CD4-positive, alpha-beta T cell treated with Interleukin-15 for 1 hour (primary cell): ENCODE data around the gene SESN1.
"Not testable (repeated sequence)": the region's sequence is repeated elsewhere in the genome, so short reads cannot be mapped to it uniquely, and the experiment has no call there.

ENCODE experiments used
- DNase-seq: peaks from one replicate; pipeline ENCODE4 v3.0.0-alpha.2; 2020

Gene SESN1

DNA sequence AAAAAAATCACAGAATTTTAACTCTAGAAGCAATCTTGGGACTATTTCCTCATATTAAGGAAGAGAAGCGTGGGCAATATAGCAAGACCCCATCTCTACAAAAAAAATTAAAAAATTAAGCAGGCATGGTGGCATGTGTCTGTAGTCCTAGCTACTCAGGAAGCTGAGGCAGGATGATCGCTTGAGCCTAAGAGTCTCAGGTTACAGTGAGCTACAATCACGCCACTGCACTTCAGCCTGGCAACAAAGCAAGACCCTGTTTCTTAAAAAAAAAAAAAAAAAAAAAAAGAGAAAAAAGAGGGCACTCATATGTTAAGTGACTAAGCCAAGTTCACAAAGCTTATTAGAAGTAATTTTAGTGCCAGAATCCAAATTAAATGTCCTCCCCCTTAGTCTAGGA lies 100.8 kb downstream of the SESN1 start:
- no peak for DNase-seq

DNA sequence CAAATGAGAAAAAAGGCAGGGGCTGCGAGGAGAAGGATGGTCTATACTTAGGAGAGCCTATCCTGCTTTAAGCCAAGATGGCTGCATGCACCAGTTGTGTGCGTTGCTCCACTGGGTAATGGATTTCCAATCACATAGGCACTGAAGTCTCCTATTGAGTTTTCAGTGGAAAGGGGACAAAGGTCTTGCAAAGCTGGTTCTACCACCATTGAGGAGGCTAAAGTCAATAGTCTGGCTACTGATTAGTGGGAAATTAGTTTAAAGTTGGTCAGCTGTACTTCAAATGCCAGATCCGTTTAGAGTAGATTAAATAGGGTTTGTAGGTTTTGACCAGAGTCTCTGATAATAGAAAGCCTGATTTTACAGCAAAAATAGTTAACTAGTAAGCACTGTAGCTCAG lies 104.9 kb downstream of the SESN1 start:
- DNase-seq, result no peak

DNA sequence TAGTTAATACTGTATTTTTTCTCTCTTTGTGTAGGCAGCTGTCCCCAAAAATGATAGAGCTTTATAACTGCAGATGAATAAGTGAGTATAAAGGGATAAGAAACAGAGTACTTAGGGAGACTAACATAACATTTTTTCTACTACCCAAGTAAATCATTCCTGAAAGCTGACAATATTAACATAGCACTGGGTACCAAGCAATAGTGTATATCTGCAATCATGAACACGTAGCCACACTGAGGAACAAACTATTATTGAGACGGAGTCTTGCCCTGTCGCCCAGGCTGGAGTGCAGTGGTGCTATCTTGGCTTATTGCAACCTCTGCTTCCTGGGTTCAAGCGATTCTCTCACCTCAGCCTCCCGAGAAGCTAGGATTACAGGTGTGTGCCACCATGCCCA lies 105.9 kb downstream of the SESN1 start:
- no peak for DNase-seq

DNA sequence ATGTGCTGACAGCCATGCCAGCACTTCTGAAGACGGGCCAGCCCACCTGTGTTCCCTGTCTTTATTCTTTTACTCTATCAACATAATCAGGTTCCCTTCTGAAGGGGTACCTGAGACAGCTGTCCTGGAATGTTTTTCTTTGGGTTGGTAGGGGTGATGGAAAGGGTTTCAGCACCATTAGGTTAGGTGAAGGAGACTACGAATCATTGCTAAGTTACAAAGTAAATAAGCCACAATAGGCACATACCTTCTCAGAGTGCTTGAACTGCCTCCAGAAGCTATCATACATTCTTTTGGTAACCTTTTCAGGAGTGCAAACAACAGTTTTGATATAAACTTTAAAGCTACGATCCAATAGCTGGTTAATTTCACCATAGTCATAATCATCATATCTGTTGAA lies 106.3 kb downstream of the SESN1 start:
- no peak for DNase-seq

DNA sequence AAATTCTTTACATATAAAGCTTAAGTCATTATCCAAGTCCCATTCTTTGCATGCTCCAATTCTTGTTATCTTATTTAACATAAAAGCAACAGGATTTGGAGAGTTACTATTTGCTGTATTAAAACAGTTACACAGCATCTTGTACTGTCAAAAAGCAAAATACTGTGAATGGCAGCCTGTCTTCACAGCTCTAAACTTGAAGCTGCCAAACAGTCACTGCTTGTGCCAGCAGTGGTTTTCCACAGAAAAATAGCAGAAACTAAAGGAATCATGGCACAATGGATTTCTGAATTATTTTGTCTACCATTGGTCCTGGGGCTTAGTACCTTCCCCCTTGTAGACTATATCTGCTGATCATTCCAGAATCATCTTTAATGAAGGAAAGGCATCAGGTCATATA lies 107.5 kb downstream of the SESN1 start:
- DNase-seq, result no peak

DNA sequence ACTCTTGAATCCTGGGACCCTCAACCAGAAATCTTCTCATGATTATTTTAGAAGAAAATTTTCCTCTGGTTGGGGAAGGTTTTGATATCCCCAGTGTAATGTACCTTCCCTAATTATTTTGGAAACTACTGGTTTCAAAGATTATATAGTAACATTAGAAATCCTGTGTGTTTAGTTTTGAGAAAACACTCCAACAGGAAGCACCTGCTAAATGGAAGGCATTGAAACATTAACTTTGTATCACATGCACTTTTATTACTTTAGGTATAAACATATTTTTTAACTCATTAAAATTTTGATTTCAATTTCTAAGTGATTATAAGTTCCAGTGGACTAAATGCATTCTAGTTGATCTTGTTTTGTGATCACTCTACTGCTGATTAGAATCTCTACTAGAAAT lies 109.3 kb downstream of the SESN1 start:
- DNase-seq, result no peak

DNA sequence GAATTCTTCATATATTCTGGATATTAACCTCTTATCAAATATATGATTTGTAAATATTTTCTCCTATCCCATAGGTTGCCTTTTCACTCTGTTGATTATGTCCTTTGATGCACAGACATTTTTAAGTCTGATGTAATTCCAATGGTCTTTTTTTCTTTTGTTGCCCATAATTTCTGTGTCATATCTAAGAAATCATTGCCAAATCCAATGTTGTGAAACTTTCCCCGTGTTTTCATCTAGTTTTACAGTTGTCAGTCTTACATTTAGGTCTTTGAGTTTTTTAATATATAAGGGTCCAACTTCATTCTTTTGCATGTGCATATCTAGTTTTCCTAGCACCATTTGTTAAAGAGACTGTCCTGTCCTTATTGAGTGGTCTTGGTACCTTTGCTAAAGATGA lies 111.5 kb downstream of the SESN1 start:
- DNase-seq, result no peak

DNA sequence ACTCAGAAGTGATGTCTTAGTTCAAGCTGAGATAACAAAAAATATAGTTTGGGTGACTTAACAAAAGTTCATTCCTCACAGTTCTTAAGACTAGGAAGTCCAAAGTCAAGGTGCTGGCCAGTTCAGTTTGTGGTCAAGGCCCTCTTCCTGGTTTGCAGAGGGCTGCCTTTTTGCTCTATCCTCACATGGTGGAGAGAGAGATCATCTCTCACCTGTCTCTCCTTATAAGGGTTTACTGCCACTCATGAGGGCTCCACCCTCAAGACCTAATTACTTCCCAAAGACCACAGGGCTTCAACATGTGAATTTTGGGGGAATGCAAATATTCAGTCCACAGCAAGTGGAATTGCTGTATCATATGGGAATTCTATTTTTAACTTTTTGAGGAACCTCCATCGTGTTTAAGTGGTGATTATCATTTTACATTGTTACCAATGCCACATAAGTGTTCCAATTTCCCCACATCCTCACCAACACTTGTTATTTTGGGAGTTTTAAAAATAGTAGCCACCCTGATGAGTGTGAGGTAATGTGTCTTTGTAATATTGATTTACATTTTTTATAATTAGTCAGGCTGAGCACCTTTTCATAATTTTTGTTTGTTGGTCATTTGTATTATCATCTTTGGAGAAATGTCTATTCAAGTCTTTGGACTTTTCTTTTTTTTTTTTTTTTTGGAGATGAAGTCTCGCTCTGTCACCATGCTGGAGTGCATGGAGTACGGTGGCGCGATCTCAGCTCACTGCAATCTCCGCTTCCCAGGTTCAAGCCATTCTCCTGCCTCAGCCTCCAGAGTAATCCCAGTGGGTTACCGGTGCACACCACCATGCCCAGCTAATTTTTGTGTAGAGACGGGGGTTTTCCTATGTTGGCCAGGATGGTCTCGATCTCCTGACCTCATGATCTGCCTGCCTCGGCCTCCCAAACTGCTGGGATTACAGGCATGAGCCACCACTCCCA lies 112.2 kb downstream of the SESN1 start:
- no peak for DNase-seq

DNA sequence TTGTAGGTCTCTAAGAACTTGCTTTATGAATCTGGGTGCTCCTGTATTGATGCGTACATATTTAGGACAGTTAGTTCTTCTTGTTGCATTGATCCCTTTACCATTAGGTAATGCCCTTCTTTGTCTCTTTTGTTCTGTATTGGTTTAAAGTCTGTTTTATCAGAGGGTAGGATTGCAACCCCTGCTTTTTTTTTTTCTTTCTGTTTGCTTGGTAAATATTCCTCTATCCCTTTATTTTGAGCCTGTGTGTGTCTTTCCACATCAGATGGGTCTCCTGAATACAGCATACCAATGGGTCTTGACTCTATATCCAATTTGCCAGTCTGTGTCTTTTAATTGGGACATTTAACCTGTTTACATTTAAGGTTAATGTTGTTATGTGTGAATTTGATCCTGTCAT lies 116.0 kb downstream of the SESN1 start:
- DNase-seq, result not testable (repeated sequence)

DNA sequence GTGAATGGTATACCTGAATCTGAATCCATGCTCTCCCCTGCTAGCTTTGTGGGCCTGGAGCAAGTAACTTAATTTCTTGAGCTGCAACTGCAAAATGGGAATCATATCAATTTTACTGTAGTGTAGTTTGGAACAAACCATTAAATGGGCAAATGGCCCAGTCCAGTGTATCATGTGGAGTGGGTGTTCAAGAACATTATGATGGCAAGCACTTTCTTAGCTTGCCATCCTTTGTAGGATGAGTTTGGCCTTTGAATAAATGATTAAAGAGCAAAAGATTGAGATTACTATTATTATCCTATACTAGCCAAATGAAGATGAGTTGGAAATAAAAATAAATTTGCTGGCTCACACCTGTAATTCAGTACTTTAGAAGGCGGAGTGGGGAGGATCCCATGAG lies 120.4 kb downstream of the SESN1 start:
- no peak for DNase-seq

DNA sequence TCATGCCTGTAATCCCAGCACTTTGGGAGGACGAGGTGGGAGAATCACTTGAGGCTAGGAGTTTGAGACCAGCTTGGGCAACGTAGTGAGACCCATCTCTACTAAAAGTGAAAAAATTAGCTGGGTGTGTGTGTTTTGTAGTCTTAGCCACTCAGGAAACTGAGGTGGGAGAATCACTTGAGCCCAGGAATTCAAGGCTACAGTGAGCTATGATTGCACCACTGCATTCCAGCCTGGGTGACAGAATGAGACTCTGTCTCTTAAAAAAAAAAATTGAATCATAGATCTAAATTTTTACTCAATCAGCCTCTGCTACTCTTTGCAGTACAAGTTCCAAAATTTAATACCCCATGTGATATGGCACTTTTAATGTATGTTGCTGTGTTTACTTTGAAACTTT lies 124.9 kb downstream of the SESN1 start:
- DNase-seq, result no peak

DNA sequence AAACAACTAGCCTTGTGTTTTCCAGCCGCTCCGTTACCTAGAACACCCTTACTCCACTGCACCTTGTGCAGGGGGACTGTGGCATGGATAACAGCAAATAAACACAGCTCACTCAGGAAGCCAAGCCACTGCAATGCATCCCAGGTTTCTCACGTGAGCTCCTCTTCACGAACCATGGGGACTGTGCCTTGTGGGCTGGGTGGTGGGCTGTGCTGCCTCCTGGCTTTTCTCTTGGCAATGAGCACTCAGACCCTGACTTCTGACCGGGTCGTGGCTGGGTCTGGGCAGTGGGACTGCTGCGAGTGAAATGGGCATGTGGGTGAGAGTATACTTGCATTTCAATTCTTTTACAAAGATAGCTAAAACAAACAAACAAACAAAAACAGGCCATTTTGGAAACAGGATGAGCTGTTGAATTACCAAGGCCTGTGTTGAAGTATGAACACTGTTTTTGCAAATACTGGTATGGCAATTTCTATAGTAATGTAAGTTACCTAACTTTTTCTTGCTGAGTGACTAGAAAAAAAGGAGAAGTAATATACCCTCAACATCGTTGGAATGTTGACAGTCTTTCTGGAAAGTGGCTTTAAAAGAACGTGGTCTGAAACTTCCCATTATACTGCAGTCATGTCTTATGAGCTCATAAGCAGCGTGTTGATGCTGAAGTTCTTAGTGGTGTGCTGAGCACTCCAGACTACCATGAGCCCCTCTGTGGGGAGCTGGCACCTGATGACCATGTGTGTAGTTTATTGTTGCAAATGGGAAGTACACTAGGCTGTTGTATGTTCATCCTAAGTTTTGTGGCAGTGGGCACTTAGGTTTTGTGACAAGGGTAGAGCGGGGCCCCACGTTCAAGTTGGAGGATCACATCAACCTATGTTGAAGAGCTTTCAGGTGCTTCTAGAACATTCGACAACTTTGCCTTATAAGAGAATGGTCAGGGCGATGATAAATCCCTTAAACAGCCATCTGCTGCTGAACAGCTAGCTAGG lies 126.0 kb downstream of the SESN1 start:
- DNase-seq, result no peak

DNA sequence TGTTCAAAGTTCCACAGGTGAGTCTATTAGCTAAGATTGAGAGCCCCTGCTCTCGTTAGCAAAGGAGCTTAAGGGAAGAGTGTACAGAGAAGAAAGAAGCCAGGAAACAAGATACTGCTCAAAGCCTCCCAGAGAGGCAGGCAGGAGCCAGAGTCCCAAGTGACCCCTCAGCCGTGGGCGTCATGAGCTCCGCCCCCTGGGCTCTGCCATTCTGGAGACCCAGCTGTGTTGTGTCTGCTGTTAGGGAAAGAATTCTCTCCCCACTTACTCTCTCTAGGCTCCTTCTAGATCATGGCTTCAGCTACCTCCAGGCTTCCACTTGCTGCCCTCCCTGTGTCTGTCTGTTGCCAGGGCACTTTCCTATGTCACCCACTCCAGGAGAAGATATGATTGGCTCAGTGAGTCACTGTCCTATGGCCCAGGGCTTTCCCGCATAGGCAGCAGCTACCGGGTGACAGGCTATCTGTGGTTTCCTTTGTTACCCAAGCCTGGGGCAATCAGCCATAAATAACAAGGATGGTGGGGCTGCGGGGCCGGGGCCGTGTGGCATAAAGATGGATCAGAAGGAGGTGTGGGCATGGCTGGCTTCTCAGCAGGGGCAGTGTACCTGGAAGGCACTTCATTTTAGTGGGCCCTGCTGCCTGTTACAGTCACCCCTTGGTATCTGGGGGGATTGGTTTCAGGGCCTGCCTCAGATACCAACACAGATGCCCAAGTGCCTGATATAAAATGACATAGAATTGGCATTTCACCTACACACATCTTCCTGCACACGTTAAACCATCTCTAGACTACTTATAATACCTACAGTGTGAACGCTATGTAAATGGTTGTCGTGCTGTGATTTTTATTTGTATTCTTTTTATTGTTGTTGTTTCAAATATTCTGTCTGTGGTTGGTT lies 127.5 kb downstream of the SESN1 start:
- peak; percentile 77 for DNase-seq

DNA sequence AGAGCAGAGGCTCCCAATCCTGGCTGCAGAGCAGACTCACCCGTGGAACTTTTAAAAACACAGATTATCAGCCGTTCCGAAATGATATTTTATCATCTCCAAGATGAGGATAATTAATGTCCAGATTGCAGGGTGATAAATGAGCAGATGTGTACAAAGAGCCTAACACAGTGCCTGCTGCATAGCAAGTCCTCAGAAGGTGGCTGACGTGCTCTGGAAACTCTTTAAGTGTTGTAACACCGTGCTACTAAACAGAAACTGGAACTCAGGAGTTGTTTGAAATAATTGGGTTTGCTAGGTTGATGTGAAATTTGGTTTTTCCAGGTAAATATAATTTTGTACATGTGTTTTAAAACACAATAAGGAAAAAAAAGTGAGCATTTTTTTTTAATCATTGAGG lies 128.4 kb downstream of the SESN1 start:
- no peak for DNase-seq

DNA sequence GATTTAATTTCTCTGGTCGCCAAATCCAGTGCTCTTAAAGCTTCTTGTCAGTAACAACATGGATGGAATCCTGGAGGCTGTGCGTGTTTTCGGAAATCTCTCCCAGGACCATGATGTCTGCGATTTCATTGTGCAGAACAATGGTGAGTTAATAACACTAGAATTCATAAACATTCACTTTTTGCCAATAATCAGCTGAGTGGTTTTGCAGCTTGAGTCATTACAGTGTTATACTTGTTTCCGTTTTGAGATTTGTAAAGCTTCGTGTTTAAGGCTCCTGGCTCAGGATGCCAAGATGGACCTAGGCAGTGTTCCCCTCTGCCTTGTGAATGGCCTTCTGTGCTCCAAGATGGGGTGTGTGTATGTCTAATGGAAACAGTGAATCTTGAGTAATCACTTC lies 132.7 kb downstream of the SESN1 start:
- no peak for DNase-seq

DNA sequence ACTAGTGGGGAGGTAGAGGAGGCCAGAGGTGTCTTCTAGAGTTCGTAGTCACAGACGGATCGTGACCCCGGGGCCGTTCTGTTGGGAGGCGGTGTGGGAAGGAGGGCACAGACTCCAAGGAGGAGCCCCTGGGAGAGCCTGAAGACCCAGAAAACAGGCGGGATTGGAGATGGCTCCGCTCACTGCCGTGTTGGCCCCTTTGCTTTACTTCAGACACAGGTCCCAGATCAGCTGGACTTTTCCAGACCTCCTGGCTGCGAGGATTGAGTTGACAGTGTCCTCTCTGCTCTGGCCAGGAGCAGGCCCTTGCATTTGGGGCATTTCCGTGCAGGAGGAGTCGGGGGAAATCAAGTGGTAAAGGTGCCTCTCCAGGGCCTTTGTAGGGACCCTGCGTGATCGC lies 133.6 kb downstream of the SESN1 start:
- no peak for DNase-seq

DNA sequence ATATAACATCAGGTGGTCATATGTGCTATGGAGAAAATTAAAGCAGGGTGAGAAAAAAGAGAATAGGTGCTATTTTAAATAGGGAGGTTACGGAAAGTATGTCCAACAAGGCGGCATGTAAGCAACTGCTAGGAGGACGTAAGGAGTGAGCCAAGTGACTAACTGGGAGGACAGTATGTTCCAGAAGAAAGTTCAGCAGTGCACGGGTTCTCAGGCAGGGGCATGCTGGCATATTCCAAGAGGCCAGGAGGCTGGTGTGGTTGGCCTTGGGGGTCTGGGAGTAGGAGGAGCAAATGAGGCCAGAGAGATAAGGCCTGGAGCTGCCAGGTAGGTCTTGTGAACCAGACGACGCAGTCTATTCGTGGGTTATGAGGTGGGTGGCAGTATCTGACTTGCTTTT lies 134.0 kb downstream of the SESN1 start:
- DNase-seq, result no peak

DNA sequence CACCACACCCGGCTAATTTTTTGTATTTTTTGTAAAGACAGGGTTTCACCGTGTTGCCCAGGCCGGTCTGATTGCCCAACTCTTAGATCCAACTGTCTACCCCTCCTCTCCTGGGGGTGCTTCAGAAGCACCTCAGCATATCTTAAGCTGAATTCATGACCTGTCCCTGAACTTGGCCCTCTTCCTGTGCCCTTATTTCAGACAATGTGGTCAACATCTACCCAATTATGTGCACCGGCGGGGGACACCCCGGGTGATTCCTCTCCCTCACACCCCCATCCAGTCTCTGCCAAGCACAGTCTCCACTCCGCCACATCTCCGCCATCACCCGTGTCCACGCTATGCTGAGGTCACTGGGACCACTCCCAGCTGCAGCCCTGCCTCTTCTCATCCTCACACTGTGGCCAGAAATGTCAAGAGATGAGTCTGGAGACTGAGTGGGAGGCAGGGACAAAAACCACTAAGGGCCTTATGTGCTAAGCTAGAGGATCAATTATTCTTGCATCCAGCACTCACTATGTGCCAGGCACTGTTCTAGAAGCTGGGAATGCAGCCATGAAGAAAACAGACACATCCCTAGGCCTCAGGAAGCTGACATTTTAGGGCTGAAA lies 134.6 kb downstream of the SESN1 start:
- no peak for DNase-seq

DNA sequence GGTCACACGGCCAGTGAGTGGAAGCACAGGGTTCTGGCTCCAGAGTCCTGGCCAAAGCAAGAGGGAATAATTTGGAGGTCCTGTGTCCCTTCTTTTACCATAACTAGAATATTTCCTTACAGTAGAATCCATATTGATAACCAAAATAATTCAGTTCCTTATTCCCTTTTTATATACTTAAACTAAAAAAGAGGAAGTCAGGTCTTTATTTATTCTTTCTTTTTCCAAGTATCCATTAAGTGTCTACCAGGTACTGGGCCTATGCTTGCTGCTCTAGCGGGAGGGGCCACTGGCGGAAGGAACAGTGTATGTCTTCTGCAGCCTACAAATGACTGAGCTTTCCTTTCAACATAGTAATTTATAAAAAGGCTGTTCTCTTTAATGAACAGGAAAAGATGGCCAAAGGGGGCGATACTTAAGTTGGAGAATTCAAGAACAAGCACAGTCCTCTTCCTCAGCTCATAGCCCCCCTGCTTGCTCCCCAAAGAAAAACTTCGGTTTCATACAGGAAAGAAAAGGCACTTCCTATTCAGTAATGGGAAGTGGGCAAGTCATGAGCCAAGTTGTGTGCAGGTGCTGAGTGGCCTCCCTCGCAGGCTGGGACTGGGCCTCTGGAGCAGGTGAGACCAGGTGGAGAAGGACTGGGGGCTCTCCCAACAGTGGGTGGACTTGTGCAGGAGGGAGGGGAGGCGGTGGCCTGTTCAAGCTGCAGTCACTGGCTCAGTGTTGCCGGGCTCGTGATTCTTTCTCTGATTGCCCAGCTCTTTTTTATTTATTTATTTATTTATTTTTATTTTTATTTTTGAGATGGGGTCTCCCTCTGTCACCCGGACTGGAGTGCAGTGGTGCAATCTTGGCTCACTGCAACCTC lies 135.5 kb downstream of the SESN1 start:
- DNase-seq, result no peak

DNA sequence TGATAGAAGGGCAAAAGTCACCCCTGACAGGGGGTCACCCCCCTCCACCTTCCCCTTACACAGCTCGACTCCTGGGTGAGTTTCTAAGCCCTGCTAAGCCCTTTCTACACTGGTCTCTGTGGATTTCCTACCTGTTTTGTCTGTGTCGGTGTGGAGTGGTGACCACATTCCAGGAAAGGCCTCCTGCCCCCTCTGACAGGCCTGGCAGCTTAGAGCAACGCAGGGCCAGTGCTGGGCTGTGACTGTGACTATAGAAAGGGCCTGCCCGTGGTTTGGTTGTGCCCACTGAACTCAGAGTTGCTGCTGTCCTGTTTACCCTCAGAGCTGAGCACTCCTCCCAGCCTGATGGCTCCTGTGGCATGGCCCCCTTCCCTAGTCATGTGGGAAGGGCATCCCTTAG lies 137.4 kb downstream of the SESN1 start:
- DNase-seq, result no peak

DNA sequence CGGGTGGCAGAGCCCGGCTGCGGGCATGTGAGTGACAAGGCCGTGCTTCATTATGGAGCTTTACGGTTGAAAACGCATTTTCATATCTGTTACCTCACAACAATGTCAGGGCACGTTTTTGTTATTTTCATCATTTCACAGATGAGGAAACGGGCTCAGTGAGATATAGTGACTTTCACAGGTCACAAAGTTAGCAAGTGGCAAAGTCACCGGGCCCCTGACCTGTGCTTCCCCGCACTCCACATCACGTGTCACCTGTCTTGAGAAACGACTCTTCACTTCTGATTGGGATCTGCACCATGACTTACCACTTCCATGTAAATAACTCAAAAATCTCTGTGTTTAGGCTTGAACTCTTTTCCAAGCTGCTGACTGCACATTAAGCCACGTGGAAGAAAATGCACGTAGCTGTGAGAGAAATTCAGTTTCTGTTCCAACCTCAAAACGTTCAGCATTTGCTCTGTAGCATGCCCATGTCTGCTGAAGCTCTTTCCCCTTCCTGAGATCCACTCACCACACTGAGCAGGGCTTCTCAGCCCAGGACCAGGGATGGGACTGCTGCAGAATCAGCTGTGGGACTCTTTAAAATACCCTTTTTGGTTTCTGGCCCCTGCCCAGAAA lies 139.2 kb downstream of the SESN1 start:
- no peak for DNase-seq
